Naive B cell (primary cell): ENCODE results near the gene TMC6. TPM values are rescaled to one million over a fixed set of nuclear protein-coding genes. Genes with fewer than 3 reads are reported as not detected.

Experiments used
- ATAC-seq, 2 donors: fragments of 150-1000 bp; cut with Tn5 transposase; 2 replicates each; pipeline ENCODE4 v1.10.0; 2021; ENCODE audit warnings: low read depth in 2 of 2, mild to moderate bottlenecking in 2 of 2, moderate library complexity in 2 of 2
- DNase-seq: peaks from one replicate; pipeline ENCODE4 v3.0.0; 2022
- H3K27ac Mint-ChIP-seq, 6 donors: one replicate each; pipeline ENCODE4 v1.8.0; 2020 to 2022; ENCODE audit warnings: mild to moderate bottlenecking in 6 of 6, mixed read lengths in 6 of 6, moderate library complexity in 5 of 6, inconsistent platforms in 2 of 6
- H3K27me3 Mint-ChIP-seq, 3 donors: one replicate each; pipeline ENCODE4 v1.8.0; 2021 to 2022; ENCODE audit warnings: mixed read lengths in 3 of 3, mild to moderate bottlenecking in 1 of 3
- H3K36me3 Mint-ChIP-seq, 2 donors: one replicate each; pipeline ENCODE4 v1.8.0; 2020 to 2022; ENCODE audit warnings: mixed read lengths in 2 of 2, inconsistent platforms in 1 of 2, mild to moderate bottlenecking in 1 of 2
- H3K4me1 Mint-ChIP-seq, 3 donors: one replicate each; pipeline ENCODE4 v1.8.0; 2020 to 2022; ENCODE audit warnings: mixed read lengths in 3 of 3, inconsistent platforms in 1 of 3, mild to moderate bottlenecking in 1 of 3, moderate library complexity in 1 of 3
- H3K4me3 Mint-ChIP-seq, 8 donors: one replicate each; pipeline ENCODE4 v1.8.0; 2020 to 2022; ENCODE audit warnings: mild to moderate bottlenecking in 8 of 8, mixed read lengths in 8 of 8, moderate library complexity in 8 of 8, inconsistent platforms in 2 of 8
- H3K9me3 Mint-ChIP-seq, 7 donors: one replicate each; pipeline ENCODE4 v1.8.0; 2020 to 2022; ENCODE audit warnings: mixed read lengths in 7 of 7, mild to moderate bottlenecking in 5 of 7, inconsistent platforms in 2 of 7, moderate library complexity in 1 of 7
- polyA plus RNA-seq, 6 donors: library from polyadenylated mRNA; unstranded; fragments of 300-500 nt; fragmentation: Illumina TruSeq; gene quantifications; one replicate each; pipeline ENCODE4 v1.2.3, GENCODE V29; 2021; ENCODE audit warnings: low read depth in 6 of 6

Gene TMC6
- polyA plus RNA-seq, 6 donors from 2014 or later: 84.9 to 170 (median 141) TPM

DNA sequence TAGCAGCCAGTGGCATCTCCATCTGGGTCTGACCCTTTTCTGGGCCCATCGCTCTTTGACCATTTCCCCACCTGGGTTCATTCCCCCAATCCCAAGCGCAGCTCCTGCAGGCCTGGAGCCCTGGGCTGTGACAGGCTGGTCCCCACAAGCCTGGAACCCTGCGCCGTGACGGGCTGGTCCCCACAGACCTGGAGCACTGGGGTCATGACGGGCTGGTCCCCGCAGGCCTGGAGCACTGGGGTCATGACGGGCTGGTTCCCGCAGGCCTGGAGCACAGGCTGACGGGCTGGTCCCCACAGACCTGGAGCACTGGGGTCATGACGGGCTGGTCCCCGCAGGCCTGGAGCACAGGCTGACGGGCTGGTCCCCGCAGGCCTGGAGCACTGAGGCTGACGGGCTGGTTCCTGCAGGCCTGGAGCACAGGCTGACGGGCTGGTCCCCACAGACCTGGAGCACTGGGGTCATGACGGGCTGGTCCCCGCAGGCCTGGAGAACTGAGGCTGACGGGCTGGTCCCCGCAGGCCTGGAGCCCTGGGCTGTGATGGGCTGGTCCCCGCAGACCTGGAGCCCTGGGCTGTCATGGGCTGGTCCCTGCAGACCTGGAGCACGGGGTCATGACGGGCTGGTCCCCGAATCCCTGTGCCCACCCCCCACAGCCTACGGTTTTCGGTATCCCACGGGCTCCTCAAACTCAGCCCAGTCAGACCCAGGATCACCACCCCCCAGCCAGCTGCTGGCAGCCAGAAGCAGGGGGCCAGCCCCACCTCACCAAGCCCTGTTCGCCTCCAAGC is 16.6 kb downstream of the TMC6 start:
- Mint-ChIP-seq H3K27ac (peak overlapping the region in 5 of 6 donors; percentile 70 to 97 (median 96)), H3K27me3 (no peaks in the 10 kb centered on the region), H3K36me3 (peaks cover 6 to 20% of the 10 kb centered on the region in 2 donors), H3K9me3 (no peaks in the 10 kb centered on the region), H3K4me1 (peaks cover 15 to 28% (median 23%) of the 10 kb centered on the region in 3 donors), H3K4me3 (no peak overlapping the region)
- peak in 1 of 2 donors; percentile 6 for ATAC-seq
- DNase-seq: no peak

DNA sequence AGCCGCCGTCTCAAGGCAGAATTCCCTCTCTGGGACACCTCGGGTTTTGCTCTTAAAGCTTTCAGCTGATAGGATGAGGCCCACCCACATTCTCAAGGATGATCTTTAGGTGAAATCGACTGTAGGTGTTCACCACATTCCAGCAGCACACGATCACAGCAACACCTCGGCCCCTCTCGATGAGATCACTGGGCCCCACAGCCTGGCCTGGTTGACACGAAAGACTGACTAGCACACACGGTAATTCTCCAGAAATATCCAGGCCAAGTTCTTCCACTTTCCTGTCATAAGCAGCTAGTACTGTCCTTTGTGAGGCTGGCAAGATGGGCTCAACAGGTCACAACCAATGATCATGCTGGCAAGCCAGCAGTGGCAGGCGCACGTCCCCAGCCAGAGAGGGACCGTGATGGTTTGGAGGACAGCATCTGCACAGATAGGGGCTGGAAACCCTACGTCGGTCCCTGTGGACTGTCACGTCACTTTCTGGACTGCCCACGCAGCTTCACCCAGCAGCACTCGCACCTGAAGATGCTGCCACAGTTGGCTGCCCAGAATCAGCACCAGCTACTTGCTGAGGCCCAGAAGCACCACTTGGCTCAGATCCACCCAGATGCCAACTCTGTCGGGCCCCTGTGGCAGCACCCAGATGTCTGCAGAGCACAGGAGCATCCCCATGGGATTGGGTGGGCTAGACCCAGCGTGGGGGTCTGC is 17.4 kb downstream of the TMC6 start:
- no peaks in the 10 kb centered on the region for H3K27me3 Mint-ChIP-seq
- H3K9me3 Mint-ChIP-seq: no peaks in the 10 kb centered on the region
- ATAC-seq: no peak
- no peak for DNase-seq
- H3K36me3 Mint-ChIP-seq: peaks cover 6 to 20% of the 10 kb centered on the region in 2 donors
- H3K27ac Mint-ChIP-seq: peak overlapping the region; percentile 39 to 62 (median 52)
- H3K4me1 Mint-ChIP-seq: peaks cover 15 to 28% (median 23%) of the 10 kb centered on the region in 3 donors
- no peak overlapping the region for H3K4me3 Mint-ChIP-seq

DNA sequence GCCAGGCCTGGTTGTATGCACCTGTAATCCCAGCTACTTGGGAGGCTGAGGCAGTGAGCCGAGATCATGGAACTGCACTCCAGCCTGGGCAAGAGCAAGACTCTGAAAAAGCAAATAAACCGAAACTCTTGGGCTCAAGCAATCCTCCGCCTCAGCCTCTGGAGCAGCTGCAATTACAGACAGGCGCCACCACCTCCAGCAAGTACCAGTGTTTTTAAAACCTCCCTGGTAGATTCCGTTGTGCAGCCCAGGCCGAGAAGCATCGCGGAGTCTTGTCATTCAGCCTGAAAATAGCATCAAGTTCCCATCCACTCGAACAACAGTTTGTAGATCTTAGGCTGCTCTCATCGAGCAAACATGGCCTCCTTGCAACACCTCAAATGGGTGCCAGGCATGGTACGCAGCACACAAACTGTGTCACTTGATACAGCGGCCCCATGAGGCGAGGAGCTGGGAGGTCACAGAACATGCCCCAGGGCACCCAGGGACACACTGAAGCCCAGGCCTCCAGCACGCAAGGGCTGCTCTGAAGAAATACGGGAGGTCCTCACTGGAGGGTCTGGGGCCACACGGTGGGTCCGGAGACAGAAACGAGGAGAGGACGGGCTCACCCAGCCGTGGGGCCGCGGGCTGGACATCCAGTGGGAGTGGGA is 18.1 kb downstream of the TMC6 start:
- DNase-seq (no peak), ATAC-seq (no peak)
- Mint-ChIP-seq H3K4me3 (no peak overlapping the region), H3K36me3 (peaks cover 6 to 20% of the 10 kb centered on the region in 2 donors), H3K27ac (peak overlapping the region in 4 of 6 donors; percentile 26 to 81 (median 61)), H3K4me1 (peaks cover 15 to 28% (median 23%) of the 10 kb centered on the region in 3 donors), H3K27me3 (no peaks in the 10 kb centered on the region), H3K9me3 (no peaks in the 10 kb centered on the region)

DNA sequence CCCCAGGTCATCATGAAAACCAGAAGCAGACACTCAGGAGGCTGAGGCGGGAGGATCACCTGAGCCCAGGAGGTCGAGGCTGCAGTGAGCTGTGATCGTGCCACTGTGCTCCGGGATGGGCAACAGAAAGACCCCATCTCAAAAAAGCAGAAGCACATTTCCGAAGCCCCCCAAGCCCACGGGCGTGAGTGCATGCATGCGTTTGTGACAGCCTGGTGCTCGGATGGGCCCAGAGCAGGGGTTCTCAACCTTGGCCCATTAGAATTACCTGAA is 19.1 kb downstream of the TMC6 start:
- Mint-ChIP-seq H3K27ac (no peak overlapping the region), H3K27me3 (no peaks in the 10 kb centered on the region), H3K9me3 (no peaks in the 10 kb centered on the region), H3K4me1 (peaks cover 14 to 24% (median 22%) of the 10 kb centered on the region in 3 donors), H3K4me3 (no peak overlapping the region), H3K36me3 (peaks cover 6 to 18% of the 10 kb centered on the region in 2 donors)
- DNase-seq: no peak
- ATAC-seq: no peak

DNA sequence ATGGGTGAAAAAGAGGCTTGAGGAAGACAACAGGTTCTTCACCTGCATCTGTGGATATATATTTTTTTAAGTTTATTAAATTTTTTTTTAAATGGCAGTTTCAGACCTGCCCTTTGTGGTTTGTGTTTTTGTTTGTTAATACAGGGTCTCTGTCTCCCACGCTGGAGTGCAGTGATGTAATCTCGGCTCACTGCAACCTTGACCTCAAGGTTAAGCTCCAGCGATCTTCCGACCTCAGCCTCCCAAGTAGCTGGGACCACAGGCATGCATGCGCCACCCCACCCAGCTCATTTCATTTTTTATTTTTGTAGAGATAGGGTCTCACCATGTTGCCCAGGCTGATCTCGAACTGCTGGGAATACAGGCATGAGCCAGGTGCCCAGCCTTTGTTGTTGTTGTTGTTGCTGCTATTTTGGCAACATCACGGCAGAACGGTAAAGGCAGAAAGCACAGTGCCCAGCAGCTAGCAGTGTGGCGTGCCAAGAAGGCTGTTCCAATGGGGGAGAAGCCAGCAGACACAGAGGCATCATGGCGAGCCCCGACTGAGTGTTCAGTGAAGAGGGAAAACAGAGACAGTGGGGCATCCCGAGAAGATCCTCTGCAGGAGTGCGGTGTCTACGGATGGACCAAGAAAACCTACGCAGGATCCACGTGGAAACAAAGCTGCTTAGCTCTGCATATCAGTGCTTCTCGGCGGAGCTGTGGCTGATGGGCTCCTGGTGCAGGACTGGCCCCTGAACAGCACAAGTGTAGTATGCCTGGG is 19.6 kb downstream of the TMC6 start:
- H3K36me3 Mint-ChIP-seq: peaks cover 6 to 16% of the 10 kb centered on the region in 2 donors
- ATAC-seq (no peak), DNase-seq (no peak)
- H3K4me3 Mint-ChIP-seq: peak overlapping the region in 1 of 8 donors; percentile 43
- H3K4me1 Mint-ChIP-seq: peaks cover 9 to 19% (median 17%) of the 10 kb centered on the region in 3 donors
- H3K9me3 Mint-ChIP-seq: no peaks in the 10 kb centered on the region
- H3K27me3 Mint-ChIP-seq: no peaks in the 10 kb centered on the region
- peak overlapping the region in 3 of 6 donors; percentile 53 to 72 (median 72) for H3K27ac Mint-ChIP-seq

DNA sequence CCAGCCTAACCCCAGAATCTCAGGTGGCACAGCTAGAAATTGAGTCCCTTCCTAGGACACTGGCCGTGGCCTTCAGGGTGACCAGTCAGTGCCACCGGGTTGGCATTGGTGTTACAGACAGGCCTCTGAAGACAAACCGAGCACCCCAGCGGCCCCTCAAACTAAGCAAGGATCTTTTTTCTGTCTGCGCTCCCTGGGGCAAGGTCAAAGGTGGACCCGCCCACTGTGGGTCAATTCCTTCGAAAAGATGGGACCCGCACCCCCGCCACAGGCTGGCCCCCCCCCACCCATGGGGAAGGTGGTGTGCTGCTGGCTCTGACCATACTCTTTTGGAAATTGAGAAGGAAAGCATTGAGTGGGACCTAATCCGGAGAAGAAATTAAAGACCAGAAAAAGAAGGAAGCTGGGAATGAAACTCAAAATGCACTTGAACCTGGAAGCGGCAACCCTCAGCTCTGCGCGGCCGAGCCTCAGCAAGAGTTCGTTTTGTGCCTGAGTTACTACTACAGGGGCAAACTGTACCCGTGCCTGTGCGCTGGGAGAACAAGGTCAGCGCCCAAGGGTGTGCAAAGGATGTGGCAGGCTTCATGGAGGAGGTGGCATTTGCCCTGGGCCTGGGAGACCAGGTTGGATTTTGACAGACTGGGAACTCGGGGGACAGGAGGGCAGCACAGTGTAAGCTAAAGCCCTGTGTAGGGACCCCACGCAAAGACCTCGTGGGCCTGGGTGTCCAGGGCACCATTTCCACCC is 20.4 kb downstream of the TMC6 start:
- no peak for DNase-seq
- H3K9me3 Mint-ChIP-seq: no peaks in the 10 kb centered on the region
- no peaks in the 10 kb centered on the region for H3K27me3 Mint-ChIP-seq
- H3K27ac Mint-ChIP-seq: peak overlapping the region in 5 of 6 donors; percentile 19 to 86 (median 53)
- peaks cover 0 to 16% of the 10 kb centered on the region in 2 donors for H3K36me3 Mint-ChIP-seq
- peaks cover 7 to 12% (median 9%) of the 10 kb centered on the region in 3 donors for H3K4me1 Mint-ChIP-seq
- ATAC-seq: no peak
- H3K4me3 Mint-ChIP-seq: peak overlapping the region in 1 of 8 donors; percentile 30

DNA sequence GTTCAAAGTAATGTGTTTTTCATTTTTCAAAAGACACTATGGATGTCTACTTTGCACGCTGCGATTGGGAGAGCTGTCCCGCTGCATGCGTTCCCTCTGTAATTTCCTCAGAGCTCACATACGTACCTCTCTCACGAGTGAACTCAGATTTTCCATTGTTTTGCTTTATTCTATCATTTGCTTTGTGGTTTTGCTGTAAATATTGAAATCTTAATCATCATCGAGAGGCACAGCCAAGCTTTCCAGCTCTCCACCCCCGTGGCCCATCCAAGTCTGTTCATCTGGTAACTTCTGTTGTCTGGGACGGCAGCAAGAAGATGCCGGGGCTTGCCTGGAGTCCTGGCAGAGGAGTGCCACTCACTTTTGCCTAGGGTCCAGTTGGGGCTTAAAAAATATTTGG is 21.1 kb downstream of the TMC6 start:
- no peak for ATAC-seq
- no peak overlapping the region for H3K4me3 Mint-ChIP-seq
- no peak for DNase-seq
- peaks cover 0 to 12% of the 10 kb centered on the region in 2 donors for H3K36me3 Mint-ChIP-seq
- H3K4me1 Mint-ChIP-seq: peaks cover 2 to 5% (median 5%) of the 10 kb centered on the region in 3 donors
- H3K27ac Mint-ChIP-seq: peak overlapping the region in 4 of 6 donors; percentile 39 to 86 (median 58)
- no peaks in the 10 kb centered on the region for H3K9me3 Mint-ChIP-seq
- no peaks in the 10 kb centered on the region for H3K27me3 Mint-ChIP-seq

DNA sequence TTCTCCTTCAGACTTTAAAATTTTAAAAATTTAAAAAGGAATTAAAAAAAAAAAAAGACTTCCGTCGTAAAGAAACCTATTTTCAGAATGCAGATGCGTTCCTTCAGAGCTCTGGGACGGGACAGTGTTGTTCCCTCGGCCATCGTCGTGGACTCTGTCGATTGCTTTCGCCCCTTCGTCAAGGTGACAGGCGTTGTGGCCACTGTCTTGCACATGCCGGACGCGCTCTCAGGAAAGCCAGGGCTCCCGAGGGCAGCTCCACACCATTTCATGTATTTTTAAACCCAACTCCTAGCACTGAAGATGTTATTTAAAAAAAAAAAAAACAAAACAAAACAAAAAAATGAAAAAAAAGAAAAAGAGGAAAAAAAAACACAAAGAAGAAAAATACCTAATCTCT is 22.3 kb downstream of the TMC6 start:
- Mint-ChIP-seq H3K4me3 (no peak overlapping the region), H3K9me3 (no peaks in the 10 kb centered on the region), H3K27ac (no peak overlapping the region), H3K36me3 (peaks cover 6 to 15% of the 10 kb centered on the region in 2 donors), H3K4me1 (peaks cover 0 to 4% (median 3%) of the 10 kb centered on the region in 3 donors), H3K27me3 (no peaks in the 10 kb centered on the region)
- DNase-seq (no peak), ATAC-seq (no peak)

DNA sequence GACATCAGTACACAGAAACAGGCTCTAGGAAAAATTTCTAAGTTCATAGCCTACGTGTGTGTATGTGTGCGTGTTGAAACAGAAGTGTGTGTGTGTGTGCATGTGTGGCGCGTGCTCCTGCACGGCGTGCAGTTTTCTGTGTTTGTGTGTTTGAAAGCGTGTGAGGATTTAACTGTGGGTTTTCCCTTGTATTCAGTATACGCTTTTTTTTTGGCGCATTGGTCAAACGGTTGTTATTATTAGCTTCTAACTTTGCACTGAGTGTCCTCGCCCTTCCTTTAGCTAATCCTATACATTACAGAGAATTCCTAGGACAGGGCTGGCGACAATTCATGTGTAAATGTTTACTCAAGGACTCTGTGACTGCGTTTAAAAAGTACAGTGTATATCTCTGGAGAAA is 23.0 kb downstream of the TMC6 start:
- Mint-ChIP-seq H3K4me3 (no peak overlapping the region), H3K27me3 (no peaks in the 10 kb centered on the region), H3K36me3 (peaks cover 9 to 17% of the 10 kb centered on the region in 2 donors), H3K4me1 (peaks cover 0 to 4% (median under 1%) of the 10 kb centered on the region in 3 donors), H3K27ac (no peak overlapping the region), H3K9me3 (no peaks in the 10 kb centered on the region)
- no peak for DNase-seq
- no peak for ATAC-seq

DNA sequence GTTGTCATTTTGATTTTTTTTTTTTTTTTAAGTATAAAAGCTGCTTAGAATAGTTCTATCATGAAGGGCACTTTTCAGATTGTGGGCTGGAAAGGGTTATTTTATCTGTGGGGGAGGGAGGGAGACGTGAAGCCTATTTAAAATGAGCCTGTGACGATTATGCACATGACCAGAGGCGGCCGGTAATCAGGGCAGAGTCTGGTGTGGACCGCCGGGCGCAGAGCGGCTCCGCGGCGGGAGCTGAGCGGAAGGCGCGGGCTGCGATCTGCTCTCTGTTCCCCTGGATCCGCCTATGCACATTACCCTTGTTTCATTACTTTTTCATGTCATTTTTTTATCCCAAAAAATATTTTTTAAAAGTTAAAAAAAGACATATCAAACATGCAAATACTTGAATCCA is 23.5 kb downstream of the TMC6 start:
- ATAC-seq (no peak), DNase-seq (no peak)
- Mint-ChIP-seq H3K27me3 (no peaks in the 10 kb centered on the region), H3K4me1 (peaks cover 0 to 3% (median 0%) of the 10 kb centered on the region in 3 donors), H3K36me3 (peaks cover 11 to 17% of the 10 kb centered on the region in 2 donors), H3K27ac (no peak overlapping the region), H3K4me3 (no peak overlapping the region), H3K9me3 (no peaks in the 10 kb centered on the region)

DNA sequence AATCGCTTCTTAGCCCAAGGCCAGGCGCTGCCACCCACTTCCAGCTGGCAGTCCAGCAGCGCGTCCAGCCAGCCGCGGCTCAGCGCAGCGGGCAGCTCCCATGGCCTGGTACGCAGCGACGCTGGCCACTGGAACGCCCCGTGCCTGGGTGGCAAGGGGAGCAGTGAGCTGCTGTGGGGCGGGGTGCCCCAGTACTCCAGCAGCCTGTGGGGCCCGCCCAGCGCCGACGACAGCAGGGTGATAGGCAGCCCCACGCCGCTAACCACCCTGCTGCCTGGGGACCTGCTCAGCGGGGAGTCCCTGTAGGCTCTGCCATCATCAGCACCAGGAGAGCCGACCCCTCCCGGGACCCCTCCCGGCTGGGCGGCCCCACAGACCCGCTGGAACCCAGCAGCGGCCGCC is 24.0 kb downstream of the TMC6 start:
- H3K36me3 Mint-ChIP-seq: peaks cover 16 to 17% of the 10 kb centered on the region in 2 donors
- no peak overlapping the region for H3K4me3 Mint-ChIP-seq
- DNase-seq (no peak), ATAC-seq (no peak)
- no peaks in the 10 kb centered on the region for H3K9me3 Mint-ChIP-seq
- H3K4me1 Mint-ChIP-seq: peaks cover 0 to 2% (median 0%) of the 10 kb centered on the region in 3 donors
- no peak overlapping the region for H3K27ac Mint-ChIP-seq
- no peaks in the 10 kb centered on the region for H3K27me3 Mint-ChIP-seq

DNA sequence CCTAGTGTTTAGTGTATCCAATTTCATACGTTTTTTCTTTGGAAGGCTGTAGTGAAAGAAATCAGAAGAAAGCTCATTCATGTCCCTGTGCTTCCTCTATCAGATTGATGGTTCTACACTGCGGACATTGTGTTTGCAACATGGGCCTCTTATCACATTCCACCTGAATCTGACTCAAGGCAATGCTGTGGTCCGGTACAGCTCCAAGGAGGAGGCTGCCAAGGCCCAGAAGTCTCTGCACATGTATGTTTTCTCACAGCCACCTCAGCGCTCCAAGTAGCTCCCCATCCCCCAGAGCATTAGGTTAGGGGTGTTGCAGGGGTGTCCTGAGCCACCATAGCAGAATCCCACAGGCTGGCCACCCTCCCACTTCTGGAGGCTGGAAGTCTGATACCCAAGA is 25.2 kb downstream of the TMC6 start:
- ATAC-seq (no peak), DNase-seq (no peak)
- peak overlapping the region in 1 of 6 donors; percentile 43 for H3K27ac Mint-ChIP-seq
- no peaks in the 10 kb centered on the region for H3K9me3 Mint-ChIP-seq
- no peaks in the 10 kb centered on the region for H3K4me1 Mint-ChIP-seq
- peaks cover 16 to 18% of the 10 kb centered on the region in 2 donors for H3K36me3 Mint-ChIP-seq
- no peaks in the 10 kb centered on the region for H3K27me3 Mint-ChIP-seq
- H3K4me3 Mint-ChIP-seq: no peak overlapping the region
